K562 (cell line): Measurements from ENCODE around the gene RPL27. TPM values are rescaled to one million over a fixed set of nuclear protein-coding genes. Genes with fewer than 3 reads are reported as not detected.

Experiments
- ATF7 ChIP-seq: fragments of 450-650 bp; IDR thresholded peaks from 2 replicates; pipeline ENCODE4 v1.7.1; 2014; ENCODE audit warnings: mild to moderate bottlenecking, moderate library complexity
- CCAR2 ChIP-seq: fragments of 200-400 bp; formaldehyde crosslinking; IDR thresholded peaks from 2 replicates; pipeline ENCODE4 v1.6.1; 2017; ENCODE audit warnings: mild to moderate bottlenecking, low read depth, low read length
- ELF2 ChIP-seq: fragments of 250-450 bp; sonication (Bioruptor Pico); IDR thresholded peaks from 2 replicates; pipeline ENCODE4 v1.5.0; 2021; ENCODE audit warnings: mild to moderate bottlenecking
- ELF4 ChIP-seq: fragments of 450-650 bp; formaldehyde crosslinking; IDR thresholded peaks from 2 replicates; pipeline ENCODE4 v1.4.0; 2022; ENCODE audit warnings: missing genetic modification characterization
- EP300 ChIP-seq: IDR thresholded peaks from 2 replicates; pipeline ENCODE4 v1.6.1; 2012; ENCODE audit warnings: low read length, improper control_type of control experiment
- ETV1 ChIP-seq: fragments of 450-650 bp; conservative IDR thresholded peaks from 2 replicates; pipeline ENCODE4 v1.6.1; 2016; ENCODE audit warnings: missing genetic modification characterization, control low read depth, low read depth, missing compliant biosample characterization
- GTF2F1 ChIP-seq: IDR thresholded peaks from 2 replicates; pipeline ENCODE4 v1.6.1; 2011; ENCODE audit warnings: low read depth, low read length, improper control_type of control experiment
- KLF1 ChIP-seq: fragments of 450-650 bp; IDR thresholded peaks from 2 replicates; pipeline ENCODE4 v1.6.1; 2016; ENCODE audit warnings: missing genetic modification characterization, missing compliant biosample characterization
- L3MBTL2 ChIP-seq: fragments of 450-650 bp; IDR thresholded peaks from 2 replicates; pipeline ENCODE4 v1.6.1; 2016; ENCODE audit warnings: mild to moderate bottlenecking, moderate library complexity
- SAFB ChIP-seq: fragments of 200-400 bp; formaldehyde crosslinking; IDR thresholded peaks from 2 replicates; pipeline ENCODE4 v1.6.1; 2017; ENCODE audit warnings: low read depth, low read length, borderline replicate concordance
- YY1 ChIP-seq, 3 experiments: IDR thresholded peaks; 2 replicates each; pipeline ENCODE4 v1.6.1; 2011; ENCODE audit warnings: low read length in 2 of 3, mild to moderate bottlenecking in 2 of 3, moderate library complexity in 2 of 3, borderline replicate concordance in 1 of 3, control low read depth in 1 of 3, low read depth in 1 of 3; ENCODE audit not compliant: insufficient read depth in 3 of 3, insufficient replicate concordance in 2 of 3, control insufficient read depth in 1 of 3, insufficient read length in 1 of 3; ENCODE audit errors: extremely low read depth in 1 of 3
- ZEB2 ChIP-seq: fragments of 450-650 bp; IDR thresholded peaks from 2 replicates; pipeline ENCODE4 v1.6.1; 2016
- polyA plus RNA-seq, 8 experiments: library from polyadenylated mRNA; depleted of rRNA in 4 of 8; stranded (reverse) in 5 of 8; unstranded in 3 of 8; fragments of >200 nt; fragmentation: Nextera tagmentation in 2 of 8; fragmentation: Illumina TruSeq in 1 of 8; extraction: Ambion mirVana in 2 of 8; extraction: Trizol in 1 of 8; gene quantifications; 2 replicates each; pipeline versions ENCODE4 v1.2.1 to v1.2.3, GENCODE V29; 2011 to 2014; ENCODE audit warnings: inconsistent platforms in 1 of 8, missing spikeins in 1 of 8
- total RNA-seq, 7 experiments: library from RNA; depleted of rRNA in 6 of 7; stranded (reverse); fragments of >200 nt in 6 of 7; fragmentation: Illumina TruSeq in 2 of 7; extraction: Trizol in 2 of 7; gene quantifications; 2 replicates each; pipeline versions ENCODE4 v1.2.1 to v1.2.3, GENCODE V29; 2011 to 2021; ENCODE audit warnings: low replicate concordance in 1 of 7
- TF ChIP-seq, protein P1 (sequence below): fragments of 250-450 bp; sonication (Bioruptor Pico); IDR thresholded peaks from 2 replicates; pipeline ENCODE4 v1.4.0; 2020; ENCODE audit warnings: mild to moderate bottlenecking, moderate library complexity
- TF ChIP-seq, protein P2 (sequence below): fragments of 250-450 bp; sonication (Bioruptor Pico); IDR thresholded peaks from 2 replicates; pipeline ENCODE4 v1.8.0; 2022; ENCODE audit warnings: inconsistent platforms
- TF ChIP-seq, protein P3 (sequence below): fragments of 250-450 bp; sonication (Bioruptor Pico); IDR thresholded peaks from 2 replicates; pipeline ENCODE4 v1.4.0; 2020

RPL27 gene
- total and polyA plus RNA-seq, 9 of the 15 experiments (the other 6 are each of a cell fraction or from before 2014, with no cell fraction given): 1,539 to 6,155 (median 3,710) TPM

DNA sequence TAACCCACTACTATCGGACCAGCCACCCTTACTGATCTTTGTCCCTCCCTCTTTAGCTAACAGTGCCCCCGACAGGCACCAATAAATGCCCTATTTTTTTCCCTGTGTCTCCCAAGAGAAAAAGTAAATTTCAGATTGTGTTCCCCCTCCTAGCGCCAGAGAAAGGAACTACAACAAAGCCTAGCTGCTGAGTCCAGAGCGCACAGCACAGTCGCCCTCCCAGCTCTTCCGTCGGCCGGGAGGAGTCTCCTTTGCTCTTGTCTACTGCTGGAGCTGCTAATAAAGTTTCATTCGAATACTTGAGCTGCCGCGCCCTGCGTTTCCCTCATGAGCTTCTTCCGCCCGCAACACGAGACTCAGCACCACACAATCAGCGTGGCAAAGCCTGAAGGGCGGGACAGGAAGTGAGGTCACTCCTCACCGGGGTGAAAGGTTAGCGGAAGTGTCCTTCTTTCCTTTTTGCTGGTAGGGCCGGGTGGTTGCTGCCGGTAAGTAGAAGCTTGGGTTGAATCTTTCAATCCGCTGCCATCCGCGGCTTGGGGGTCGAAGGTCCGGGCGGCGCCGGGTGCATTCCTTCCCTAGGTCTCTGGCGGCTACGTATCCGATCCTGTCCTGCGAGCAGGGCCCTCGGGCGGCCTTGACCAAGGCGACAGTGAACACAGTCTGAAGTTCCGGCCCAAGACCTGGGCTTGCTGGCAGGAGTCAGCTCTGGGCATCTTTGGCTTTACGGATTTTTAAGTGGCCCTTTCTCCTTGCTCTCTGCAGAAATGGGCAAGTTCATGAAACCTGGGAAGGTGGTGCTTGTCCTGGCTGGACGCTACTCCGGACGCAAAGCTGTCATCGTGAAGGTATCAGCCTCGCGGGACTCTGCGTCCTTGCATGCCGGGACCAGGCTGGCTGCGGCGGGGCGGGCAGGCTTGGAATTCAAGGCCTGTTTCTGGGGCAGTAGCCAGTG lies at the start of gene RPL27 (continued):
- TF ChIP-seq, protein P1, sequence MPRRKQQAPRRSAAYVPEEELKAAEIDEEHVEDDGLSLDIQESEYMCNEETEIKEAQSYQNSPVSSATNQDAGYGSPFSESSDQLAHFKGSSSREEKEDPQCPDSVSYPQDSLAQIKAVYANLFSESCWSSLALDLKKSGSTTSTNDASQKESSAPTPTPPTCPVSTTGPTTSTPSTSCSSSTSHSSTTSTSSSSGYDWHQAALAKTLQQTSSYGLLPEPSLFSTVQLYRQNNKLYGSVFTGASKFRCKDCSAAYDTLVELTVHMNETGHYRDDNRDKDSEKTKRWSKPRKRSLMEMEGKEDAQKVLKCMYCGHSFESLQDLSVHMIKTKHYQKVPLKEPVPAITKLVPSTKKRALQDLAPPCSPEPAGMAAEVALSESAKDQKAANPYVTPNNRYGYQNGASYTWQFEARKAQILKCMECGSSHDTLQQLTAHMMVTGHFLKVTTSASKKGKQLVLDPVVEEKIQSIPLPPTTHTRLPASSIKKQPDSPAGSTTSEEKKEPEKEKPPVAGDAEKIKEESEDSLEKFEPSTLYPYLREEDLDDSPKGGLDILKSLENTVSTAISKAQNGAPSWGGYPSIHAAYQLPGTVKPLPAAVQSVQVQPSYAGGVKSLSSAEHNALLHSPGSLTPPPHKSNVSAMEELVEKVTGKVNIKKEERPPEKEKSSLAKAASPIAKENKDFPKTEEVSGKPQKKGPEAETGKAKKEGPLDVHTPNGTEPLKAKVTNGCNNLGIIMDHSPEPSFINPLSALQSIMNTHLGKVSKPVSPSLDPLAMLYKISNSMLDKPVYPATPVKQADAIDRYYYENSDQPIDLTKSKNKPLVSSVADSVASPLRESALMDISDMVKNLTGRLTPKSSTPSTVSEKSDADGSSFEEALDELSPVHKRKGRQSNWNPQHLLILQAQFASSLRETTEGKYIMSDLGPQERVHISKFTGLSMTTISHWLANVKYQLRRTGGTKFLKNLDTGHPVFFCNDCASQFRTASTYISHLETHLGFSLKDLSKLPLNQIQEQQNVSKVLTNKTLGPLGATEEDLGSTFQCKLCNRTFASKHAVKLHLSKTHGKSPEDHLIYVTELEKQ (CRISPR knock-in tag): no peak
- TF ChIP-seq, protein P2, sequence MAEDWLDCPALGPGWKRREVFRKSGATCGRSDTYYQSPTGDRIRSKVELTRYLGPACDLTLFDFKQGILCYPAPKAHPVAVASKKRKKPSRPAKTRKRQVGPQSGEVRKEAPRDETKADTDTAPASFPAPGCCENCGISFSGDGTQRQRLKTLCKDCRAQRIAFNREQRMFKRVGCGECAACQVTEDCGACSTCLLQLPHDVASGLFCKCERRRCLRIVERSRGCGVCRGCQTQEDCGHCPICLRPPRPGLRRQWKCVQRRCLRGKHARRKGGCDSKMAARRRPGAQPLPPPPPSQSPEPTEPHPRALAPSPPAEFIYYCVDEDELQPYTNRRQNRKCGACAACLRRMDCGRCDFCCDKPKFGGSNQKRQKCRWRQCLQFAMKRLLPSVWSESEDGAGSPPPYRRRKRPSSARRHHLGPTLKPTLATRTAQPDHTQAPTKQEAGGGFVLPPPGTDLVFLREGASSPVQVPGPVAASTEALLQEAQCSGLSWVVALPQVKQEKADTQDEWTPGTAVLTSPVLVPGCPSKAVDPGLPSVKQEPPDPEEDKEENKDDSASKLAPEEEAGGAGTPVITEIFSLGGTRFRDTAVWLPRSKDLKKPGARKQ (CRISPR knock-in tag): no peak
- peak; percentile 97 for TF ChIP-seq ATF7
- TF ChIP-seq GTF2F1: peak; percentile 82
- TF ChIP-seq CCAR2: peak; percentile 94; the same call in 1 of the 2 replicates
- peak in 1 of 3 experiments; percentile 66 for TF ChIP-seq YY1 (IDR thresholded peaks at IDR 0.05; ENCODE audit: borderline replicate concordance in 1 of 3, control insufficient read depth in 1 of 3, extremely low read depth in 1 of 3, insufficient read depth in 3 of 3, insufficient read length in 1 of 3, insufficient replicate concordance in 2 of 3, low read depth in 1 of 3, low read length in 2 of 3)
- peak; percentile 96 for TF ChIP-seq KLF1 (tag)
- TF ChIP-seq, protein P3, sequence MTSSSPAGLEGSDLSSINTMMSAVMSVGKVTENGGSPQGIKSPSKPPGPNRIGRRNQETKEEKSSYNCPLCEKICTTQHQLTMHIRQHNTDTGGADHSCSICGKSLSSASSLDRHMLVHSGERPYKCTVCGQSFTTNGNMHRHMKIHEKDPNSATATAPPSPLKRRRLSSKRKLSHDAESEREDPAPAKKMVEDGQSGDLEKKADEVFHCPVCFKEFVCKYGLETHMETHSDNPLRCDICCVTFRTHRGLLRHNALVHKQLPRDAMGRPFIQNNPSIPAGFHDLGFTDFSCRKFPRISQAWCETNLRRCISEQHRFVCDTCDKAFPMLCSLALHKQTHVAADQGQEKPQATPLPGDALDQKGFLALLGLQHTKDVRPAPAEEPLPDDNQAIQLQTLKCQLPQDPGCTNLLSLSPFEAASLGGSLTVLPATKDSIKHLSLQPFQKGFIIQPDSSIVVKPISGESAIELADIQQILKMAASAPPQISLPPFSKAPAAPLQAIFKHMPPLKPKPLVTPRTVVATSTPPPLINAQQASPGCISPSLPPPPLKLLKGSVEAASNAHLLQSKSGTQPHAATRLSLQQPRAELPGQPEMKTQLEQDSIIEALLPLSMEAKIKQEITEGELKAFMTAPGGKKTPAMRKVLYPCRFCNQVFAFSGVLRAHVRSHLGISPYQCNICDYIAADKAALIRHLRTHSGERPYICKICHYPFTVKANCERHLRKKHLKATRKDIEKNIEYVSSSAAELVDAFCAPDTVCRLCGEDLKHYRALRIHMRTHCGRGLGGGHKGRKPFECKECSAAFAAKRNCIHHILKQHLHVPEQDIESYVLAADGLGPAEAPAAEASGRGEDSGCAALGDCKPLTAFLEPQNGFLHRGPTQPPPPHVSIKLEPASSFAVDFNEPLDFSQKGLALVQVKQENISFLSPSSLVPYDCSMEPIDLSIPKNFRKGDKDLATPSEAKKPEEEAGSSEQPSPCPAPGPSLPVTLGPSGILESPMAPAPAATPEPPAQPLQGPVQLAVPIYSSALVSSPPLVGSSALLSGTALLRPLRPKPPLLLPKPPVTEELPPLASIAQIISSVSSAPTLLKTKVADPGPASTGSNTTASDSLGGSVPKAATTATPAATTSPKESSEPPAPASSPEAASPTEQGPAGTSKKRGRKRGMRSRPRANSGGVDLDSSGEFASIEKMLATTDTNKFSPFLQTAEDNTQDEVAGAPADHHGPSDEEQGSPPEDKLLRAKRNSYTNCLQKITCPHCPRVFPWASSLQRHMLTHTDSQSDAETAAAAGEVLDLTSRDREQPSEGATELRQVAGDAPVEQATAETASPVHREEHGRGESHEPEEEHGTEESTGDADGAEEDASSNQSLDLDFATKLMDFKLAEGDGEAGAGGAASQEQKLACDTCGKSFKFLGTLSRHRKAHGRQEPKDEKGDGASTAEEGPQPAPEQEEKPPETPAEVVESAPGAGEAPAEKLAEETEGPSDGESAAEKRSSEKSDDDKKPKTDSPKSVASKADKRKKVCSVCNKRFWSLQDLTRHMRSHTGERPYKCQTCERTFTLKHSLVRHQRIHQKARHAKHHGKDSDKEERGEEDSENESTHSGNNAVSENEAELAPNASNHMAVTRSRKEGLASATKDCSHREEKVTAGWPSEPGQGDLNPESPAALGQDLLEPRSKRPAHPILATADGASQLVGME: no peak
- peak; percentile 81 for TF ChIP-seq EP300
- TF ChIP-seq ELF4: 0 out of 2 replicates have a peak, but pooled peaks have one; percentile 34
- peak; percentile 82 for TF ChIP-seq L3MBTL2
- no peak for TF ChIP-seq SAFB
- peak; percentile 72; the same call in 1 of the 2 replicates for TF ChIP-seq ZEB2
- peak; percentile 99 for TF ChIP-seq ELF2
- peak; percentile 98 for TF ChIP-seq ETV1
